Mucosa of rectum (tissue), 2 donors: ENCODE measurements around the gene MASP1.

Experiments
- H3K27ac ChIP-seq, 2 donors: one replicate each; pipeline ENCODE4 v1.7.0; 2013; ENCODE audit warnings: inconsistent platforms in 2 of 2, low read depth in 2 of 2, low read length in 2 of 2
- H3K27me3 ChIP-seq, 2 donors: one replicate each; pipeline ENCODE4 v1.7.0; 2013; ENCODE audit warnings: low read length in 2 of 2; ENCODE audit not compliant: control insufficient read depth in 2 of 2, insufficient read depth in 2 of 2
- H3K36me3 ChIP-seq, 2 donors: one replicate each; pipeline ENCODE4 v1.7.0; 2013; ENCODE audit warnings: low read length in 2 of 2; ENCODE audit not compliant: control insufficient read depth in 2 of 2, insufficient read depth in 2 of 2
- H3K4me1 ChIP-seq, 2 donors: one replicate each; pipeline ENCODE4 v1.7.0; 2013; ENCODE audit warnings: low read length in 2 of 2, mild to moderate bottlenecking in 1 of 2; ENCODE audit not compliant: control insufficient read depth in 2 of 2, insufficient read depth in 2 of 2
- H3K4me3 ChIP-seq, 2 donors: one replicate each; pipeline ENCODE4 v1.7.0; 2013; ENCODE audit warnings: low read length in 2 of 2
- H3K9ac ChIP-seq, 2 donors: one replicate each; pipeline ENCODE4 v1.7.0; 2013; ENCODE audit warnings: low read length in 2 of 2, low read depth in 1 of 2, mild to moderate bottlenecking in 1 of 2
- H3K9me3 ChIP-seq, 2 donors: one replicate each; pipeline ENCODE4 v1.7.0; 2013; ENCODE audit warnings: low read length in 2 of 2; ENCODE audit not compliant: control insufficient read depth in 2 of 2
- donor health status: healthy.
- donor health status: Normal muscosa, but diverticular disease.

MASP1 gene

GRCh38 chr3:187266691-187267090 lies 24.8 kb downstream of the MASP1 start:
- H3K4me1 ChIP-seq, result no peaks in the 10 kb centered on the region
- peaks cover 0 to 4% of the 10 kb centered on the region in 2 donors for H3K9me3 ChIP-seq
- H3K36me3 ChIP-seq, result no peaks in the 10 kb centered on the region
- no peak overlapping the region for H3K27ac ChIP-seq
- H3K4me3 ChIP-seq, result no peak overlapping the region
- H3K27me3 ChIP-seq, result no peaks in the 10 kb centered on the region
- no peak overlapping the region for H3K9ac ChIP-seq

GRCh38 chr3:187265461-187265955 lies 26.0 kb downstream of the MASP1 start:
- Histone ChIP-seq H3K27ac (no peak overlapping the region), H3K9me3 (peaks cover 0 to 4% of the 10 kb centered on the region in 2 donors), H3K4me3 (no peak overlapping the region)

GRCh38 chr3:187264911-187265310 lies 26.6 kb downstream of the MASP1 start:
- no peaks in the 10 kb centered on the region for H3K27me3 ChIP-seq
- H3K9ac ChIP-seq, result no peak overlapping the region
- H3K27ac ChIP-seq, result no peak overlapping the region
- no peaks in the 10 kb centered on the region for H3K4me1 ChIP-seq
- peaks cover 0 to 4% of the 10 kb centered on the region in 2 donors for H3K9me3 ChIP-seq
- no peaks in the 10 kb centered on the region for H3K36me3 ChIP-seq
- H3K4me3 ChIP-seq, result no peak overlapping the region

More at GRCh38 chr3:187265461-187265955, 26.0 kb downstream of the MASP1 start:
- no peaks in the 10 kb centered on the region for H3K27me3 ChIP-seq
- H3K9ac ChIP-seq, result no peak overlapping the region
- H3K36me3 ChIP-seq, result no peaks in the 10 kb centered on the region
- H3K4me1 ChIP-seq, result no peaks in the 10 kb centered on the region

- H3K27ac ChIP-seq, result peak overlapping the region in 1 of 2 donors; percentile 20
- H3K9me3 ChIP-seq, result no peaks in the 10 kb centered on the region
- H3K4me3 ChIP-seq, result no peak overlapping the region
- H3K9ac ChIP-seq, result no peak overlapping the region
- no peaks in the 10 kb centered on the region for H3K4me1 ChIP-seq
- H3K36me3 ChIP-seq, result no peaks in the 10 kb centered on the region
- no peaks in the 10 kb centered on the region for H3K27me3 ChIP-seq
Measured at GRCh38 chr3:187264021-187264420, 27.5 kb downstream of the MASP1 start.

- Histone ChIP-seq H3K9me3 (no peaks in the 10 kb centered on the region), H3K27me3 (no peaks in the 10 kb centered on the region), H3K4me3 (no peak overlapping the region), H3K27ac (peak overlapping the region; percentile 4 to 20), H3K9ac (no peak overlapping the region), H3K4me1 (no peaks in the 10 kb centered on the region), H3K36me3 (no peaks in the 10 kb centered on the region)
Measured at GRCh38 chr3:187263270-187263669, 28.3 kb downstream of the MASP1 start.

GRCh38 chr3:187262360-187262759 lies 29.2 kb downstream of the MASP1 start:
- no peak overlapping the region for H3K27ac ChIP-seq
- no peaks in the 10 kb centered on the region for H3K36me3 ChIP-seq
- H3K9ac ChIP-seq, result no peak overlapping the region
- H3K4me1 ChIP-seq, result no peaks in the 10 kb centered on the region
- H3K9me3 ChIP-seq, result no peaks in the 10 kb centered on the region
- no peak overlapping the region for H3K4me3 ChIP-seq
- H3K27me3 ChIP-seq, result no peaks in the 10 kb centered on the region

GRCh38 chr3:187261541-187261969 lies 30.0 kb downstream of the MASP1 start:
- no peaks in the 10 kb centered on the region for H3K27me3 ChIP-seq
- no peak overlapping the region for H3K9ac ChIP-seq
- no peaks in the 10 kb centered on the region for H3K4me1 ChIP-seq
- no peak overlapping the region for H3K4me3 ChIP-seq
- no peaks in the 10 kb centered on the region for H3K36me3 ChIP-seq
- H3K9me3 ChIP-seq, result no peaks in the 10 kb centered on the region
- no peak overlapping the region for H3K27ac ChIP-seq

- no peak overlapping the region for H3K4me3 ChIP-seq
- H3K4me1 ChIP-seq, result no peaks in the 10 kb centered on the region
- no peak overlapping the region for H3K27ac ChIP-seq
- no peaks in the 10 kb centered on the region for H3K36me3 ChIP-seq
- H3K9me3 ChIP-seq, result no peaks in the 10 kb centered on the region
- no peak overlapping the region for H3K9ac ChIP-seq
- no peaks in the 10 kb centered on the region for H3K27me3 ChIP-seq
Measured at GRCh38 chr3:187259171-187259570, 32.4 kb downstream of the MASP1 start.

GRCh38 chr3:187257992-187258692 lies 33.4 kb downstream of the MASP1 start:
- no peak overlapping the region for H3K9ac ChIP-seq
- no peaks in the 10 kb centered on the region for H3K4me1 ChIP-seq
- H3K4me3 ChIP-seq, result no peak overlapping the region
- no peak overlapping the region for H3K27ac ChIP-seq
- H3K27me3 ChIP-seq, result no peaks in the 10 kb centered on the region
- no peaks in the 10 kb centered on the region for H3K9me3 ChIP-seq
- no peaks in the 10 kb centered on the region for H3K36me3 ChIP-seq

GRCh38 chr3:187257471-187257870 lies 34.1 kb downstream of the MASP1 start:
- Histone ChIP-seq H3K27me3 (no peaks in the 10 kb centered on the region), H3K36me3 (no peaks in the 10 kb centered on the region), H3K4me1 (no peaks in the 10 kb centered on the region), H3K9me3 (no peaks in the 10 kb centered on the region), H3K27ac (no peak overlapping the region), H3K9ac (no peak overlapping the region), H3K4me3 (no peak overlapping the region)
